ENCODE measurements around the gene VASN.

The VASN gene

DNA sequence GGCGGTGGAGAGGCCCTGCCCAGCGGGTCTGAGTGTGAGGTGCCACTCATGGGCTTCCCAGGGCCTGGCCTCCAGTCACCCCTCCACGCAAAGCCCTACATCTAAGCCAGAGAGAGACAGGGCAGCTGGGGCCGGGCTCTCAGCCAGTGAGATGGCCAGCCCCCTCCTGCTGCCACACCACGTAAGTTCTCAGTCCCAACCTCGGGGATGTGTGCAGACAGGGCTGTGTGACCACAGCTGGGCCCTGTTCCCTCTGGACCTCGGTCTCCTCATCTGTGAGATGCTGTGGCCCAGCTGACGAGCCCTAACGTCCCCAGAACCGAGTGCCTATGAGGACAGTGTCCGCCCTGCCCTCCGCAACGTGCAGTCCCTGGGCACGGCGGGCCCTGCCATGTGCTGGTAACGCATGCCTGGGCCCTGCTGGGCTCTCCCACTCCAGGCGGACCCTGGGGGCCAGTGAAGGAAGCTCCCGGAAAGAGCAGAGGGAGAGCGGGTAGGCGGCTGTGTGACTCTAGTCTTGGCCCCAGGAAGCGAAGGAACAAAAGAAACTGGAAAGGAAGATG lies 11.2 kb downstream of the VASN start:
- H3K4me2 ChIP-seq (ENCODE audit: insufficient read depth, low read length) = no peak overlapping the region
- H3K27ac ChIP-seq (ENCODE audit: low read length) = no peak overlapping the region
- H3K4me1 ChIP-seq (ENCODE audit: insufficient read depth, low read length) = no peaks in the 10 kb centered on the region
- peaks cover 37% of the 10 kb centered on the region for H4K20me1 ChIP-seq (ENCODE audit: insufficient read depth, low read length)
- H3K27me3 ChIP-seq (ENCODE audit: insufficient read depth, low read length, poor library complexity) = no peaks in the 10 kb centered on the region
- no peaks in the 10 kb centered on the region for H3K9me3 ChIP-seq (ENCODE audit: insufficient read depth, low read length, severe bottlenecking)
- no peaks in the 10 kb centered on the region for H3K79me2 ChIP-seq (ENCODE audit: insufficient read depth, low read length)
- no peak for TF ChIP-seq EZH2 (IDR thresholded peaks at IDR 0.05; ENCODE audit: borderline replicate concordance, low read depth, low read length, severe bottlenecking)
- no peak for TF ChIP-seq CTCF (IDR thresholded peaks at IDR 0.05; ENCODE audit: borderline replicate concordance, extremely low read depth, low read length, poor library complexity, severe bottlenecking)
- no peak overlapping the region for H3K9ac ChIP-seq (ENCODE audit: low read depth, low read length)
- no peak overlapping the region for H3K4me3 ChIP-seq (ENCODE audit: low read depth in 1 of 2, low read length in 2 of 2)
- H2AFZ ChIP-seq (ENCODE audit: low read depth, low read length) = no peak overlapping the region
- ATAC-seq (ENCODE audit: insufficient read depth, low read depth) = no peak
- peaks cover 50% of the 10 kb centered on the region for H3K36me3 ChIP-seq (ENCODE audit: insufficient read depth, low read length)
- no peak for DNase-seq

GRCh38 chr16:4383591-4384444 lies 12.2 kb downstream of the VASN start:
- H2AFZ ChIP-seq (ENCODE audit: low read depth, low read length) = no peak overlapping the region
- H3K9me3 ChIP-seq (ENCODE audit: insufficient read depth, low read length, severe bottlenecking) = no peaks in the 10 kb centered on the region
- H3K4me3 ChIP-seq (ENCODE audit: low read depth in 1 of 2, low read length in 2 of 2) = no peak overlapping the region
- H3K4me1 ChIP-seq (ENCODE audit: insufficient read depth, low read length) = no peaks in the 10 kb centered on the region
- no peak for TF ChIP-seq EZH2 (IDR thresholded peaks at IDR 0.05; ENCODE audit: borderline replicate concordance, low read depth, low read length, severe bottlenecking)
- TF ChIP-seq CTCF (IDR thresholded peaks at IDR 0.05; ENCODE audit: borderline replicate concordance, extremely low read depth, low read length, poor library complexity, severe bottlenecking) = no peak
- H3K27me3 ChIP-seq (ENCODE audit: insufficient read depth, low read length, poor library complexity) = no peaks in the 10 kb centered on the region
- peaks cover 28% of the 10 kb centered on the region for H4K20me1 ChIP-seq (ENCODE audit: insufficient read depth, low read length)
- no peak overlapping the region for H3K9ac ChIP-seq (ENCODE audit: low read depth, low read length)
- DNase-seq (no peak), ATAC-seq (ENCODE audit: insufficient read depth, low read depth) (no peak)
- peaks cover 59% of the 10 kb centered on the region for H3K36me3 ChIP-seq (ENCODE audit: insufficient read depth, low read length)
- H3K4me2 ChIP-seq (ENCODE audit: insufficient read depth, low read length) = no peak overlapping the region
- H3K27ac ChIP-seq (ENCODE audit: low read length) = no peak overlapping the region
- no peaks in the 10 kb centered on the region for H3K79me2 ChIP-seq (ENCODE audit: insufficient read depth, low read length)

DNA sequence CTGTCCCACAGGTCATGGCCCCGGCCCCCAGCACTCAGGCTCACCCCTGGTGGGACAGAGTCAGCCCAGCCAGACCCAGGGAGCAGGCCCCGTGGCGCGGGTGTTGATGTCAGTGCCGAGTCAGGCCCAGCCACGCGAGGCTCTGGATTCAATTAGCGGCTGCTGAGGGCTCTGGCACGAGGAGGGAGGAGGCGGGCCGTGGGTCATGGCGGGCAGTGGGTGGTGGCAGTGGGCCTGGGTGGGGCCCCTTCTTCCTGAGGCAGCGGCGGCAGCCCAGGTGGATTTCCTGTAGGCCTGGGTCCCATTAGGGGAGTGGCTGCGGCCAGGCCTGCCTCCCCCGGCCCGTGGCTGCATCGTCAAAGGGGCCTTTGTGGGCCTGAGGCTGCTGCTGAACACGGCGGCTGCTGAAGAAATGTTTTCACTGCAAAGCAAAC lies 12.9 kb downstream of the VASN start:
- DNase-seq (no peak), ATAC-seq (ENCODE audit: insufficient read depth, low read depth) (no peak)
- H3K4me1 ChIP-seq (ENCODE audit: insufficient read depth, low read length) = no peaks in the 10 kb centered on the region
- H3K27ac ChIP-seq (ENCODE audit: low read length) = no peak overlapping the region
- H3K4me2 ChIP-seq (ENCODE audit: insufficient read depth, low read length) = no peak overlapping the region
- peaks cover 29% of the 10 kb centered on the region for H4K20me1 ChIP-seq (ENCODE audit: insufficient read depth, low read length)
- H3K9ac ChIP-seq (ENCODE audit: low read depth, low read length) = no peak overlapping the region
- H2AFZ ChIP-seq (ENCODE audit: low read depth, low read length) = no peak overlapping the region
- peaks cover 66% of the 10 kb centered on the region for H3K36me3 ChIP-seq (ENCODE audit: insufficient read depth, low read length)
- TF ChIP-seq EZH2 (IDR thresholded peaks at IDR 0.05; ENCODE audit: borderline replicate concordance, low read depth, low read length, severe bottlenecking) (no peak), CTCF (IDR thresholded peaks at IDR 0.05; ENCODE audit: borderline replicate concordance, extremely low read depth, low read length, poor library complexity, severe bottlenecking) (no peak)
- no peaks in the 10 kb centered on the region for H3K9me3 ChIP-seq (ENCODE audit: insufficient read depth, low read length, severe bottlenecking)
- no peaks in the 10 kb centered on the region for H3K79me2 ChIP-seq (ENCODE audit: insufficient read depth, low read length)
- H3K27me3 ChIP-seq (ENCODE audit: insufficient read depth, low read length, poor library complexity) = no peaks in the 10 kb centered on the region
- H3K4me3 ChIP-seq (ENCODE audit: low read depth in 1 of 2, low read length in 2 of 2) = no peak overlapping the region

Measured in DND-41 (cell line).